Muscle layer of duodenum (tissue), 2 donors: ENCODE results near the gene SLX4.

ENCODE experiments used
- H3K27ac ChIP-seq: one replicate; pipeline ENCODE4 v1.7.0; 2013; ENCODE audit warnings: mild to moderate bottlenecking, low read length
- H3K27me3 ChIP-seq: one replicate; pipeline ENCODE4 v1.7.0; 2013; ENCODE audit warnings: low read depth, mild to moderate bottlenecking, control low read depth, low read length
- H3K36me3 ChIP-seq, 2 donors: one replicate each; pipeline ENCODE4 v1.7.0; 2013; ENCODE audit warnings: low read length in 2 of 2, control low read depth in 1 of 2, mild to moderate bottlenecking in 1 of 2; ENCODE audit not compliant: insufficient read depth in 2 of 2, control insufficient read depth in 1 of 2
- H3K4me1 ChIP-seq, 2 donors: one replicate each; pipeline ENCODE4 v1.7.0; 2013; ENCODE audit warnings: low read length in 2 of 2, mild to moderate bottlenecking in 2 of 2, control low read depth in 1 of 2, moderate library complexity in 1 of 2; ENCODE audit not compliant: insufficient read depth in 2 of 2, control insufficient read depth in 1 of 2
- H3K4me3 ChIP-seq, 2 donors: one replicate each; pipeline ENCODE4 v1.7.0; 2013; ENCODE audit warnings: low read length in 2 of 2, low read depth in 1 of 2, mild to moderate bottlenecking in 1 of 2
- H3K9me3 ChIP-seq, 2 donors: one replicate each; pipeline ENCODE4 v1.7.0; 2013; ENCODE audit warnings: low read length in 2 of 2, control low read depth in 1 of 2, mild to moderate bottlenecking in 1 of 2; ENCODE audit not compliant: control insufficient read depth in 1 of 2
- donor health status: healthy.

SLX4 gene

GRCh38 chr16:3650631-3651265, 39.3 kb upstream of the SLX4 start:
- Histone ChIP-seq H3K27ac (no peak overlapping the region), H3K4me3 (no peak overlapping the region), H3K4me1 (no peaks in the 10 kb centered on the region), H3K9me3 (no peaks in the 10 kb centered on the region), H3K36me3 (peaks cover 9 to 31% of the 10 kb centered on the region in 2 donors), H3K27me3 (no peaks in the 10 kb centered on the region)

GRCh38 chr16:3646348-3646920, 35.0 kb upstream of the SLX4 start:
- Histone ChIP-seq H3K4me3 (no peak overlapping the region), H3K9me3 (no peaks in the 10 kb centered on the region), H3K4me1 (peaks cover 0 to 3% of the 10 kb centered on the region in 2 donors), H3K27me3 (no peaks in the 10 kb centered on the region), H3K36me3 (peaks cover 4 to 14% of the 10 kb centered on the region in 2 donors), H3K27ac (no peak overlapping the region)

- Histone ChIP-seq H3K27me3 (no peaks in the 10 kb centered on the region), H3K27ac (peak overlapping the region; percentile 52), H3K4me1 (peaks cover 0 to 3% of the 10 kb centered on the region in 2 donors), H3K36me3 (peaks cover 1 to 16% of the 10 kb centered on the region in 2 donors), H3K9me3 (no peaks in the 10 kb centered on the region), H3K4me3 (no peak overlapping the region)
Measured at GRCh38 chr16:3645504-3646347, 34.3 kb upstream of the SLX4 start.

- no peaks in the 10 kb centered on the region for H3K9me3 ChIP-seq
- H3K4me1 ChIP-seq = peaks cover 0 to 3% of the 10 kb centered on the region in 2 donors
- no peak overlapping the region for H3K27ac ChIP-seq
- H3K36me3 ChIP-seq = peaks cover 0 to 18% of the 10 kb centered on the region in 2 donors
- H3K27me3 ChIP-seq = no peaks in the 10 kb centered on the region
- H3K4me3 ChIP-seq = no peak overlapping the region
Measured at GRCh38 chr16:3645108-3645503, 33.7 kb upstream of the SLX4 start.

GRCh38 chr16:3643095-3643730, 31.8 kb upstream of the SLX4 start:
- H3K9me3 ChIP-seq = no peaks in the 10 kb centered on the region
- H3K4me1 ChIP-seq = peaks cover 0 to 3% of the 10 kb centered on the region in 2 donors
- no peaks in the 10 kb centered on the region for H3K27me3 ChIP-seq
- peaks cover 0 to 18% of the 10 kb centered on the region in 2 donors for H3K36me3 ChIP-seq
- no peak overlapping the region for H3K27ac ChIP-seq
- H3K4me3 ChIP-seq = no peak overlapping the region

- Histone ChIP-seq H3K27me3 (no peaks in the 10 kb centered on the region), H3K4me1 (peaks cover 0 to 3% of the 10 kb centered on the region in 2 donors), H3K36me3 (peaks cover 0 to 18% of the 10 kb centered on the region in 2 donors), H3K9me3 (no peaks in the 10 kb centered on the region), H3K4me3 (no peak overlapping the region), H3K27ac (no peak overlapping the region)
Measured at GRCh38 chr16:3642397-3643094, 31.1 kb upstream of the SLX4 start.

GRCh38 chr16:3641801-3642396, 30.5 kb upstream of the SLX4 start:
- Histone ChIP-seq H3K27me3 (no peaks in the 10 kb centered on the region), H3K27ac (no peak overlapping the region), H3K9me3 (no peaks in the 10 kb centered on the region), H3K4me3 (no peak overlapping the region), H3K4me1 (peaks cover 0 to 3% of the 10 kb centered on the region in 2 donors), H3K36me3 (peaks cover 0 to 18% of the 10 kb centered on the region in 2 donors)

- Histone ChIP-seq H3K36me3 (peaks cover 0 to 18% of the 10 kb centered on the region in 2 donors), H3K4me3 (no peak overlapping the region), H3K4me1 (peaks cover 0 to 3% of the 10 kb centered on the region in 2 donors), H3K9me3 (no peaks in the 10 kb centered on the region), H3K27me3 (no peaks in the 10 kb centered on the region), H3K27ac (no peak overlapping the region)
Measured at GRCh38 chr16:3640632-3641501, 29.5 kb upstream of the SLX4 start.

- Histone ChIP-seq H3K27me3 (no peaks in the 10 kb centered on the region), H3K9me3 (no peaks in the 10 kb centered on the region), H3K27ac (no peak overlapping the region), H3K36me3 (peaks cover 0 to 18% of the 10 kb centered on the region in 2 donors), H3K4me3 (no peak overlapping the region), H3K4me1 (peaks cover 0 to 3% of the 10 kb centered on the region in 2 donors)
Measured at GRCh38 chr16:3640207-3640606, 28.8 kb upstream of the SLX4 start.
